ENCODE data around the gene CD99. TPM values are rescaled to one million over a fixed set of nuclear protein-coding genes. Genes with fewer than 3 reads are reported as not detected.

CD99 gene
- total RNA-seq, 6 donors from 2014 or later = 135 to 300 (median 233) TPM

DNA sequence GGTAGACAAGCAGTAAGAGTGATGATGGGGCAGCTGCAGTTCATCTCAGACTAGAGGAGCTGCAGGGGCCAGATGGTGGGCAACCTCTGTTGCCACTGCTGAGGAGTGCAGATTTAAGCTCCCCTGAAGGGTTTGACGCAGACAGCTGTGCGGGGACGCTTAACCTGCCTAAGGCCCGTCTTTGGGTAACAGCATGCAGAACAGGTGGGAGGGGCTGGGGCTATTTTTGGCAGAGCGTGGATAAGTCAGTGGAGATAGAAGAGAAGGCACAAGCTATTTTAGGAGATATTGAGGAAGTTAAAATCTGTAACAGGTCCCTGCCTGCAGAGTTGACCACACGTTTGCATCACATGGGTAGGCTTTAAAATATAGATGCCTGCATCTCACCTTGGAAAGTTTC lies 10.5 kb downstream of the CD99 start:
- ATAC-seq (ENCODE audit: low FRiP score in 2 of 2) (no peak), DNase-seq (no peak)
- H3K36me3 ChIP-seq = peaks cover 0 to 3% (median 0%) of the 10 kb centered on the region in 4 donors
- WGBS, 2 donors = 68% methylated on average over 6 of the region's 6 CpGs
- no peak overlapping the region for H3K27ac ChIP-seq
- TF ChIP-seq EP300 (IDR thresholded peaks at IDR 0.05) (no peak), POLR2A (IDR thresholded peaks at IDR 0.05) (no peak)
- TF ChIP-seq, protein P1, sequence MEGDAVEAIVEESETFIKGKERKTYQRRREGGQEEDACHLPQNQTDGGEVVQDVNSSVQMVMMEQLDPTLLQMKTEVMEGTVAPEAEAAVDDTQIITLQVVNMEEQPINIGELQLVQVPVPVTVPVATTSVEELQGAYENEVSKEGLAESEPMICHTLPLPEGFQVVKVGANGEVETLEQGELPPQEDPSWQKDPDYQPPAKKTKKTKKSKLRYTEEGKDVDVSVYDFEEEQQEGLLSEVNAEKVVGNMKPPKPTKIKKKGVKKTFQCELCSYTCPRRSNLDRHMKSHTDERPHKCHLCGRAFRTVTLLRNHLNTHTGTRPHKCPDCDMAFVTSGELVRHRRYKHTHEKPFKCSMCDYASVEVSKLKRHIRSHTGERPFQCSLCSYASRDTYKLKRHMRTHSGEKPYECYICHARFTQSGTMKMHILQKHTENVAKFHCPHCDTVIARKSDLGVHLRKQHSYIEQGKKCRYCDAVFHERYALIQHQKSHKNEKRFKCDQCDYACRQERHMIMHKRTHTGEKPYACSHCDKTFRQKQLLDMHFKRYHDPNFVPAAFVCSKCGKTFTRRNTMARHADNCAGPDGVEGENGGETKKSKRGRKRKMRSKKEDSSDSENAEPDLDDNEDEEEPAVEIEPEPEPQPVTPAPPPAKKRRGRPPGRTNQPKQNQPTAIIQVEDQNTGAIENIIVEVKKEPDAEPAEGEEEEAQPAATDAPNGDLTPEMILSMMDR (IDR thresholded peaks at IDR 0.05) = no peak
- peaks cover 64 to 77% (median 68%) of the 10 kb centered on the region in 4 donors for H3K4me1 ChIP-seq
- no peaks in the 10 kb centered on the region for H3K27me3 ChIP-seq
- no peak overlapping the region for H3K4me3 ChIP-seq
- H3K9me3 ChIP-seq = no peaks in the 10 kb centered on the region

DNA sequence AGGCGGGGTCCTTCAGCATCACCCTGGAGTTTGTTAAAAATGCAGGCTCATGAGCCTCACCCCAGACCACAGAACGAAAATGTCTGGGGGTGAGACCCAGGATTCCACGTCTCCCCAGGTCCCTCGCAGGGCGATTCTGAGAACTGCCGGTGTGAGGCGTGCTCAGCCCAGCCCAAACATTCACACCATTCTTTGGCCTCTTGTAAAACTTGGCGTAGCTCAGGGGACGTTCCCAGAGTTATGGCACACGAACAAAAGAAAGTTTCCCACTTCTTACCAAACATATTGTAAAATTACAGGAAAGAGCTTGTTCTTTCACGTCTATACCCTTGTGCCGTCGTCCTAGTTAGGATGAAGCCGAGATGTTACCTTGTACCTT lies 12.9 kb downstream of the CD99 start:
- no peak for DNase-seq
- Histone ChIP-seq H3K36me3 (peaks cover 0 to 3% (median 0%) of the 10 kb centered on the region in 4 donors), H3K27me3 (no peaks in the 10 kb centered on the region), H3K27ac (peak overlapping the region; percentile 52 to 80 (median 66)), H3K4me3 (peak overlapping the region in 1 of 4 donors; percentile 7), H3K4me1 (peaks cover 66 to 78% (median 70%) of the 10 kb centered on the region in 4 donors), H3K9me3 (no peaks in the 10 kb centered on the region)
- peak; percentile 62 to 67 for ATAC-seq (ENCODE audit: low FRiP score in 2 of 2)
- 30 to 71% methylated on average over 7 to 14 of the region's 14 CpGs for WGBS, 2 donors
- TF ChIP-seq EP300 (IDR thresholded peaks at IDR 0.05) (peak in 1 of 4 donors; percentile 76), POLR2AphosphoS5 (IDR thresholded peaks at IDR 0.05) (peak; percentile 6 to 21), POLR2A (IDR thresholded peaks at IDR 0.05) (no peak)
- TF ChIP-seq, protein P1 (IDR thresholded peaks at IDR 0.05) = peak in 4 of 6 experiments; percentile 14 to 64 (median 34)

GRCh38 chrX:2705046-2705832 lies 14.1 kb downstream of the CD99 start:
- TF ChIP-seq POLR2AphosphoS5 (IDR thresholded peaks at IDR 0.05) = peak; percentile 60 to 83
- no peak for TF ChIP-seq POLR2A (IDR thresholded peaks at IDR 0.05)
- peak; percentile 55 to 99 (median 93) for TF ChIP-seq EP300 (IDR thresholded peaks at IDR 0.05)
- TF ChIP-seq, protein P1 (IDR thresholded peaks at IDR 0.05) = no peak
- no peak overlapping the region for H3K4me3 ChIP-seq
- H3K4me1 ChIP-seq = peaks cover 74 to 86% (median 80%) of the 10 kb centered on the region in 4 donors
- ATAC-seq (ENCODE audit: low FRiP score in 2 of 2) (peak; percentile 4 to 9), DNase-seq (no peak)
- H3K36me3 ChIP-seq = peaks cover 0 to 3% (median 0%) of the 10 kb centered on the region in 4 donors
- H3K27ac ChIP-seq = peak overlapping the region; percentile 57 to 80 (median 71)
- WGBS, 2 donors = 67% methylated on average over 18 of the region's 18 CpGs
- H3K27me3 ChIP-seq = no peaks in the 10 kb centered on the region
- H3K9me3 ChIP-seq = no peaks in the 10 kb centered on the region

- WGBS, 2 donors = 9 to 31% methylated on average over 12 of the region's 12 CpGs
- peak in 2 of 4 donors; percentile 88 to 94 for TF ChIP-seq EP300 (IDR thresholded peaks at IDR 0.05)
- no peak for TF ChIP-seq POLR2A (IDR thresholded peaks at IDR 0.05)
- TF ChIP-seq, protein P1 (IDR thresholded peaks at IDR 0.05) = no peak
- TF ChIP-seq POLR2AphosphoS5 (IDR thresholded peaks at IDR 0.05) = peak; percentile 71 to 76
- peak overlapping the region; percentile 28 to 76 (median 57) for H3K27ac ChIP-seq
- peak; percentile 21 to 80 for ATAC-seq (ENCODE audit: low FRiP score in 2 of 2)
- H3K36me3 ChIP-seq = peaks cover 0 to 4% (median 0%) of the 10 kb centered on the region in 4 donors
- H3K9me3 ChIP-seq = no peaks in the 10 kb centered on the region
- H3K27me3 ChIP-seq = no peaks in the 10 kb centered on the region
- DNase-seq = peak in 1 of 2 donors; percentile 62
- H3K4me3 ChIP-seq = no peak overlapping the region
- peaks cover 67 to 89% (median 81%) of the 10 kb centered on the region in 4 donors for H3K4me1 ChIP-seq
These were observed 16.3 kb downstream of the CD99 start for GRCh38 chrX:2707334-2707760.
